K562 (cell line): ENCODE measurements around the gene PVALEF. TPM values are rescaled to one million over a fixed set of nuclear protein-coding genes. Genes with fewer than 3 reads are reported as not detected.

ENCODE experiments used
- BMI1 ChIP-seq: fragments of 150-350 bp; IDR thresholded peaks from 2 replicates; pipeline ENCODE4 v1.6.1; 2014; ENCODE audit warnings: low read length
- HDAC6 ChIP-seq: IDR thresholded peaks from 2 replicates; pipeline ENCODE4 v1.6.1; 2012; ENCODE audit warnings: low read depth, mild to moderate bottlenecking, control low read depth, inconsistent platforms, low read length, moderate library complexity
- JUND ChIP-seq, 2 experiments: IDR thresholded peaks; 2 replicates in 1 of 2; 3 replicates in 1 of 2; pipeline ENCODE4 v1.6.1; 2011; ENCODE audit warnings: borderline replicate concordance in 2 of 2, low read depth in 2 of 2, low read length in 2 of 2, improper control_type of control experiment in 1 of 2, missing biosample characterization in 1 of 2, missing genetic modification characterization in 1 of 2, missing genetic modification reagents in 1 of 2
- KAT7 ChIP-seq: sonication (generic); formaldehyde crosslinking; IDR thresholded peaks from 2 replicates; pipeline ENCODE4 v1.8.0; 2022; ENCODE audit warnings: missing genetic modification reagents, mild to moderate bottlenecking, borderline replicate concordance
- MLLT1 ChIP-seq, 2 experiments: fragments of 450-650 bp; IDR thresholded peaks; 2 replicates each; pipeline ENCODE4 v1.6.1; 2016
- PRDM10 ChIP-seq: fragments of 450-650 bp; IDR thresholded peaks from 2 replicates; pipeline ENCODE4 v1.6.1; 2018; ENCODE audit not compliant: partially characterized antibody
- RAD51 ChIP-seq: fragments of 450-650 bp; IDR thresholded peaks from 2 replicates; pipeline ENCODE4 v1.7.1; 2016; ENCODE audit warnings: low read depth, mild to moderate bottlenecking, borderline replicate concordance
- RFX1 ChIP-seq: fragments of 450-650 bp; IDR thresholded peaks from 2 replicates; pipeline ENCODE4 v1.6.1; 2016; ENCODE audit warnings: mild to moderate bottlenecking, moderate library complexity
- SAFB ChIP-seq: fragments of 200-400 bp; formaldehyde crosslinking; IDR thresholded peaks from 2 replicates; pipeline ENCODE4 v1.6.1; 2017; ENCODE audit warnings: low read depth, low read length, borderline replicate concordance
- TEAD2 ChIP-seq: fragments of 450-650 bp; IDR thresholded peaks from 2 replicates; pipeline ENCODE4 v1.6.1; 2016; ENCODE audit warnings: missing genetic modification characterization, control low read depth, missing compliant biosample characterization
- ZBTB40 ChIP-seq, 2 experiments: fragments of 450-650 bp in 1 of 2; sonication (generic) in 1 of 2; formaldehyde crosslinking in 1 of 2; IDR thresholded peaks; 2 replicates each; pipeline versions ENCODE4 v1.7.1 to v1.9.0; 2016 to 2022; ENCODE audit warnings: inconsistent platforms in 1 of 2, mild to moderate bottlenecking in 1 of 2, missing genetic modification reagents in 1 of 2
- polyA plus RNA-seq, 8 experiments: library from polyadenylated mRNA; depleted of rRNA in 4 of 8; stranded (reverse) in 5 of 8; unstranded in 3 of 8; fragments of >200 nt; fragmentation: Nextera tagmentation in 2 of 8; fragmentation: Illumina TruSeq in 1 of 8; extraction: Ambion mirVana in 2 of 8; extraction: Trizol in 1 of 8; gene quantifications; 2 replicates each; pipeline versions ENCODE4 v1.2.1 to v1.2.3, GENCODE V29; 2011 to 2014; ENCODE audit warnings: inconsistent platforms in 1 of 8, missing spikeins in 1 of 8
- total RNA-seq, 7 experiments: library from RNA; depleted of rRNA in 6 of 7; stranded (reverse); fragments of >200 nt in 6 of 7; fragmentation: Illumina TruSeq in 2 of 7; extraction: Trizol in 2 of 7; gene quantifications; 2 replicates each; pipeline versions ENCODE4 v1.2.1 to v1.2.3, GENCODE V29; 2011 to 2021; ENCODE audit warnings: low replicate concordance in 1 of 7

PVALEF gene
- total and polyA plus RNA-seq, 9 of the 15 experiments (the other 6 are each of a cell fraction or from before 2014, with no cell fraction given) = not detected

GRCh38 chr17:81142301-81143199 is 22.8 kb upstream of the PVALEF start (continued):
- peak; percentile 84 for TF ChIP-seq PRDM10
- peak; percentile 58; the same call in 1 of the 2 replicates for TF ChIP-seq SAFB
- peak; percentile 40; the same call in 1 of the 2 replicates for TF ChIP-seq JUND (IDR thresholded peaks at IDR 0.05; ENCODE audit: borderline replicate concordance, low read depth, low read length)
- no peak; the same call in 2 of the 3 replicates for TF ChIP-seq JUND (tag; IDR thresholded peaks at IDR 0.05; ENCODE audit: borderline replicate concordance, low read depth, low read length)
- no peak for TF ChIP-seq BMI1
- TF ChIP-seq RFX1 = no peak
- TF ChIP-seq TEAD2 (tag) = no peak
- TF ChIP-seq KAT7 (CRISPR knock-in tag) = 0 out of 2 replicates have a peak, but pooled peaks have one; percentile 44
- no peak for TF ChIP-seq MLLT1 (IDR thresholded peaks at IDR 0.05)
- TF ChIP-seq HDAC6 = no peak
- TF ChIP-seq ZBTB40 (IDR thresholded peaks at IDR 0.05) = no peak
- no peak for TF ChIP-seq ZBTB40 (CRISPR knock-in tag; IDR thresholded peaks at IDR 0.05)
- no peak for TF ChIP-seq RAD51
